NT2/D1 (cell line): ENCODE measurements around the gene KDM4B.

ENCODE experiments used
- SUZ12 ChIP-seq: IDR thresholded peaks from 2 replicates; pipeline ENCODE4 v1.6.1; 2011; ENCODE audit not compliant: insufficient read length, insufficient read depth; ENCODE audit errors: extremely low read depth
- YY1 ChIP-seq: IDR thresholded peaks from 2 replicates; pipeline ENCODE4 v1.6.1; 2011; ENCODE audit not compliant: insufficient read length, insufficient read depth
- ZNF274 ChIP-seq: IDR thresholded peaks from 2 replicates; pipeline ENCODE4 v1.6.1; 2011; ENCODE audit warnings: mild to moderate bottlenecking, low read depth, low read length

- TF ChIP-seq SUZ12 (no peak), YY1 (no peak), ZNF274 (no peak)
Measured at GRCh38 chr19:5005096-5005495, 36.2 kb downstream of the KDM4B start.
